Measurements from ENCODE around the gene PGC.
A peak's percentile ranks its signal among the peaks of the same experiment; 100 is the strongest.

PGC gene

GRCh38 chr6:41747256-41748101, at the start of gene PGC:
Gene PGC (minus strand): TSS chr6:41747397. CDS start chr6:41747334, 63 bp downstream.
- no peak for DNase-seq

- no peak for DNase-seq
Measured at GRCh38 chr6:41796474-41796873, 49.3 kb upstream of the PGC start.

GRCh38 chr6:41791984-41792383, 44.8 kb upstream of the PGC start:
- no peak for DNase-seq

- DNase-seq: no peak
Measured at GRCh38 chr6:41791305-41791704, 44.1 kb upstream of the PGC start.

GRCh38 chr6:41790045-41790444, 42.8 kb upstream of the PGC start:
- no peak for DNase-seq

- peak; percentile 53 for DNase-seq
Measured at GRCh38 chr6:41789390-41789724, 42.2 kb upstream of the PGC start.

GRCh38 chr6:41787219-41787917, 40.2 kb upstream of the PGC start, which contains the start of gene TOMM6:
Gene TOMM6 (plus strand): TSS chr6:41787694. CDS start chr6:41787698, 4 bp downstream.
- DNase-seq: peak; percentile 95

- DNase-seq: peak; percentile 81
Measured at GRCh38 chr6:41786451-41787218, 39.4 kb upstream of the PGC start.

GRCh38 chr6:41785689-41786450, 38.7 kb upstream of the PGC start:
- DNase-seq: no peak

GRCh38 chr6:41785254-41785653, 38.1 kb upstream of the PGC start:
- DNase-seq: no peak

GRCh38 chr6:41784581-41785171, 37.5 kb upstream of the PGC start:
- no peak for DNase-seq

- no peak for DNase-seq
Measured at GRCh38 chr6:41783106-41783780, 36.0 kb upstream of the PGC start.

GRCh38 chr6:41781366-41781730, 34.2 kb upstream of the PGC start:
- DNase-seq: no peak

GRCh38 chr6:41780551-41781365, 33.6 kb upstream of the PGC start, which contains the start of gene PRICKLE4:
Gene PRICKLE4 (plus strand): TSS chr6:41780782. CDS start chr6:41783474, 2,692 bp downstream.
- peak; percentile 63 for DNase-seq

- peak; percentile 93 for DNase-seq
Measured at GRCh38 chr6:41779788-41780550, 32.8 kb upstream of the PGC start, which contains the start of gene FRS3. Gene FRS3 (minus strand): TSS chr6:41779900. CDS start chr6:41776987, 2,913 bp downstream.

- DNase-seq: no peak
Measured at GRCh38 chr6:41779336-41779735, 32.1 kb upstream of the PGC start.

GRCh38 chr6:41778895-41779294, 31.7 kb upstream of the PGC start:
- no peak for DNase-seq

- no peak for DNase-seq
Measured at GRCh38 chr6:41777551-41778285, 30.5 kb upstream of the PGC start.

GRCh38 chr6:41775293-41775882, 28.2 kb upstream of the PGC start:
- no peak for DNase-seq

All from hematopoietic multipotent progenitor cell treated with erythropoietin and hydrocortisone succinate and interleukin-3 and kit ligand, for 8 days (in vitro differentiated cells).